GDM1 (cell line): ENCODE results near the gene SGK1.
"Not testable (repeated sequence)": the region's sequence is repeated elsewhere in the genome, so short reads cannot be mapped to it uniquely, and the experiment has no call there.

Source experiments
- DNase-seq: peaks from one replicate; lab custom pipeline; 2025; lab: John Stamatoyannopoulos, UW

Gene SGK1

GRCh38 chr6:134328138-134328537 lies 10.2 kb upstream of the SGK1 start:
- DNase-seq = no peak

DNA sequence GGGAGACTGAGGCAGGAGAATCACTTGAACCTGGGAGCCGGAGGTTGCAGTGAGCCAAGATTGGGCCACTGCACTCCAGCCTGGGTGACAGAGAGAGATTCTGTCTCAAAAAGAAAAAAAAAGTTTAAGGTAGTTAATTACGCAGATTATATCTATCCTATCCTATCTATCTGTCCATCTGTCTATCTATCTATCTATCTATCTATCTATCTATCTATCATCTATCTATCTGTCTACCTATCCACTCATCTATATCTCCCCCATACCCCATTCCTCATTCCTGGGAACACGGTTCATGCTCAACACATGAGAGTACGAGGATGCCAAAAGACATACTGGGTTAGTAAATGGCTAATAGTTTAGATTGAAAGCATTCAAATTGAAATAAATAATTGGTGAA lies 8.3 kb upstream of the SGK1 start:
- not testable (repeated sequence) for DNase-seq

DNA sequence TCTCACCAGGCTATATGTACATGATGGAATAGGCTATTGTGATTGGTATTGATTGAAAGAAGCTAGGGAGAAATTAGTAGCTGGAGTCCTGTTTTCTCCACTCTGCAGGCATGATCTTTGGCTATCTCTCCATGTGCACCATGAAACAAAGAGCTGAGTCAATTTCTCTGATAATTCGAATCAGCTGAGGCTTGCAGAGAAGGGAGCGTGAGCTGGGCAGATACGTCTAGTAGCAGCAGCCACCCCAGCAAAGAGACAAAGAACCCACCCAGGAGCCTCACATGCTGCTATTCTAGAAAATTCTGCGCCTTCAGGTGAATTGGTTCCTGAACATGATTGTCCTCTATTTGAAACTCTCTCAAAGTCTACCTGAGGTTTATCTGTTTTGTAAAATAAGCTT lies 6.9 kb upstream of the SGK1 start:
- DNase-seq = no peak

DNA sequence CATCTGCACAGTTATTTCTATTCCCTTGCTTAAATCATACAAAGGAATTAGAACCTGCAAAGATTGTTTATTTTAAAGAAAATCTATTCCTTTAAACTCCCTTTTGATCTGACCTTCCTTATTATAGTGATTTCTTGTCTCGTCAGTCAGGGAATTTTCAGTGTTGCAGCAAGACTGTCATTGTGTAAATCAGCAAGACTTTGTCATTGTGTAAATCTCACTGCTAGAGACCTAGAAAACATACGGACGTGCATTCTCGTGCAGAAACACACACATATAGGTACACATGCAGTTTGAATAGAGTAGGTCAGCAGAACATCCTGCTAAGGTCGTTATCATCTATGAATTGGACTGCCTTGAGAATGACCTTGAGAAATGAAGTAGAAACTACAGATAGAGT lies 6.2 kb upstream of the SGK1 start:
- no peak for DNase-seq

- no peak for DNase-seq
Observed at GRCh38 chr6:134323698-134324097, 5.8 kb upstream of the SGK1 start.

DNA sequence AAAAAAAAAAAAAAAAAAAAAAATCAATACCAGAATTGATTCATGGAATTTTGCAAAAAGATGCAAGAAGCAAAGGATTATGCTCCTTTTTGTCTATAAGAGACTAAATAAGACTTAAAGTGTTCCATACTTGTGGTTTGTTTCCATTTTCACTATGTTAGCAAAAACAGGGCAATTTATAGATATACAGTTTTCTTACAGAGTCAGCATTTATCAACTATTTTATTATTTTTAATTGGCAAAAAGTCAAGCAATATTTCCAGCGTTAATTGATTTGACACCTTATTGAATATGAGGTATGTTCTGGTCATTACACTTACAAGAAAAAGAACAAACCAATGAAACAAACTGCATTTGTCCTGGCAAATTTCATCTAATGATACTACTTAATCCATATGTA lies 5.4 kb upstream of the SGK1 start:
- no peak for DNase-seq

DNA sequence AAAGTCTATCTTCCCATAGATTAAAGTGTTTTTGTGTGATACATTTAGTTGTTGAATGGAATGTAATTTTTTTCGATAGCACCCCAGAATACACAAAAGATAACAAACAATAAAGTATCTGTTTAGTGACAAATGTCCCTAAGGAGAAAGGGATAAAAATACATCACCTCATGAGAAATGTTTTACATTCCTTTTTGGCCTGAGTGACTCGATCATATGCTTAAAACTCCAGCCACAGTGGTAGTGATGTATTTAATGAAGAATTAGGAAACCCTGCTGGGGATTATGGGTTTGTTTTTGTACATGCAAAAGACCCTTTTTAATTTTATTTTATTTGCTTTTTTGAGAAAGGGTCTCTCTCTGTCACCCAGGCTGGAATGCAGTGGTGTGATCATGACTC lies 4.3 kb upstream of the SGK1 start:
- no peak for DNase-seq

DNA sequence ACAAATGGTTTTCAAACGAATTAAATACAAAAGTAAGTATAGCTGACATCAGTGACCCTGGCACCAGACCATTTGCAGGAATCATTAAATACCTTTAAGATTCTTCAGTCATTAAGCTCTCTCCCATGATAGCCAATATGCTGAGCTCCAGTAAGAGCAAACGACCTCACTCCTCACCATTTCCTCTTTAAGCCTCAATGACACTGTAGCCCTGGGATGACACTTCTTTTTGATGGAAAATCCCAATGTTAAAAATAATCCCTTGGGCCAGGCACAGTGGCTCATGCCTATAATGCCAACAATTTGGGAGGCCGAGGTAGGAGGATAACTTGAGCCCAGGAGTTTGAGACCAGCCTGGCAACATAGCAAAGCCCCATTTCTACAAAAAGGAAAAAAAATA lies 3.3 kb upstream of the SGK1 start:
- DNase-seq = no peak

DNA sequence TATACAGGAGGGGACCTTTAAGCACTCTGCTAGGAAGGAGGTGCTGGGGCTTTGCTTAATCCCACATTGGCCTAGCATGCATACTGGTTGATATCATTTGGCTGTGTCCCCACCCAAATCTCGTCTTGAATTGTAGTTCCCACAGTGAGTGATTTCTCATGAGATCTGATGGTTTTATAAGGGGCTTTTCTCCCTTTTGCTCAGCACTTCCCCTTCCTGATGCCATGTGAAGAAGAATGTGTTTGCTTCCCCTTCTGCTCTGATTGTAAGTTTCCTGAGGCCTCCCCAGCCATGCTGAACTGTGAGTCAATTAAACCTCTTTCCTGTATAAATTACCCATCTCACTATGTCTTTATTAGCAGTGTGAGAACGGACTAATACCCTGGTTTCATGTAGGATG lies 1.8 kb upstream of the SGK1 start:
- DNase-seq = not testable (repeated sequence)

DNA sequence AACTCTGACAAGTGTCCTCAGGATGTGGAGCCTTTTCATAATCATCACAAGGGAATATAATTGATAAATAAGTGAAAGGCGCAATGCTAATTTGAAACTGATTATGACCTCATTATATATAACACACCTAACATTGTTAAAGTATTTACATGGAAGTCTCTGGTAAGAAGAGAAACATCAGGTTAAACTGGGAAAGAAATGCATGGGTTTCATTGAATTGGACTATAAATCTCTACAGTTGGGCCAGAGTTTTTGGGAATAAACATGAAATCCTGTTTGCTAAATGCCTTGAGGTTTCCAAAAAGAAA lies 1.0 kb upstream of the SGK1 start:
- no peak for DNase-seq

GRCh38 chr6:134318236-134318973 lies 493 bp upstream of the SGK1 start:
- DNase-seq = no peak

- DNase-seq = no peak
Observed at GRCh38 chr6:134316733-134317431, 1.0 kb downstream of the SGK1 start.

DNA sequence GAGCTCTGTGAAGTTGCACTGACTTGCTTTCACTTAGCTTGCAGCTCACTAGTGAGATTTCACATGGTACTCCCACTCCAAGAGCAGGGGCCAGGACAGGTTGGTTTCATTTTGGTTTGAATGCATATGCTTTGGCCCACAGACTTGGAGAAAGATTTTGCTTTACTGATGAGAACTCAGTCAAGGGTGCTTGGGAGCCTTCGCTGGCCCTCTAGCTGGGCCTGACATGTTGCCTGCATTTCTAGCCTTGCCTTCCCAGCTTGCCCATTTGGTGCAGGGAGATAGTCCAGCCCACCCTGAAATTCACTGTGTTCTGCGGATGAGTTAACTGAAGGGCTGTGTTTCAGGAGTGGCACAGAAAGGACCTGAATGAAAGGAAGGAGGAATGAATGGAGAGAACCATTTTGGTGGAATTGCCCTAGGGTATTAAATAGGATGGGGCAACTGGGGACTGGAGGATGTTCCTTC lies 1.9 kb downstream of the SGK1 start:
- no peak for DNase-seq

DNA sequence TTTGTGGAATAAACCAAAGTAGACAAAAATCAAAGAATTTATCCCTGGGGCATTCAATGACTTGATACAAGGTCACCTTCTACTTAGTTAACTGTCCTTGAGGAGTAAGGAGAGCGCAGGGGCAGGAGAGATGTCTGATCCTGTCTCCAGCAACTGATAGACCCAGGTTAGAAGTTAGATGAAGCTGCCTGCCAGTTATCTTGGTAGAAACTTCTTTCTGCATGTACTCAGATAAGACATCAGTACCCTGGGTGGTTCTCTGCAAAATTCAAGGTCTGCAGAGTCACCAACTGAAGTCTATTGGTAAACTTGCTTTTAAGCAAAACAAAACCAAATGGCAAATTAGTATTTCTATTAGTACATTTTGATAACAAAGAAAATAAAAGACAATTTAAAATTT lies 2.7 kb downstream of the SGK1 start:
- no peak for DNase-seq

- no peak for DNase-seq
Observed at GRCh38 chr6:134314006-134314821, 3.7 kb downstream of the SGK1 start.

DNA sequence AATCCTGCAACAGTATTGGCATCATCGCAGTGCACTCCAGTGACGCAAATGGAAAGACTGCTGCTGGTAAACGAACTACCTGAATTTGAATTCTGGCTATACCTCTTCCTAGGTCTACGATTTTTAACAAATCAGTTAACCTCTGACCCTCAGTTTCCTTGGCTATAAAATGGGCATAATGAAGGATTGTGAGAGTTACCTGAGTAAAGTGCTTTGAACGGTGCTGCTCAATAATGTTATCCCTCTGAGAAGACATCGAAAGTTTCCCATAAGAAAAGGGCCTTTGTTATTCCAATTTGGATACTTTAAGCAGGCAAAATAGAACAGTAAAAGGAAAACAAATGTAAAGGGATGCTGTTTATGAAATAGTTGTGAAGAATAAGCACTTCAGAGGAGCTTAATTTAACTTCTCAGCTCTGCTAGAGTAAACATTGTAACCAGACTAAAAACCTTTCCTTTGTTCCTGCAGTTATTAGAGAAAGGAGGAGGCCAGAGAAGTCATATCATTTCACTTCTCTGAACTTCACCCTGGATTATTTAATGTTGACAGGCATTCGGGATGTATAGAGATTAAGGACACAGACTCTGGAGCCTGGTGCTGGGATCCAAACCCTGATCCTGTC lies 5.8 kb downstream of the SGK1 start:
- DNase-seq = no peak

- DNase-seq = no peak
Observed at GRCh38 chr6:134310817-134311216, 7.1 kb downstream of the SGK1 start.

DNA sequence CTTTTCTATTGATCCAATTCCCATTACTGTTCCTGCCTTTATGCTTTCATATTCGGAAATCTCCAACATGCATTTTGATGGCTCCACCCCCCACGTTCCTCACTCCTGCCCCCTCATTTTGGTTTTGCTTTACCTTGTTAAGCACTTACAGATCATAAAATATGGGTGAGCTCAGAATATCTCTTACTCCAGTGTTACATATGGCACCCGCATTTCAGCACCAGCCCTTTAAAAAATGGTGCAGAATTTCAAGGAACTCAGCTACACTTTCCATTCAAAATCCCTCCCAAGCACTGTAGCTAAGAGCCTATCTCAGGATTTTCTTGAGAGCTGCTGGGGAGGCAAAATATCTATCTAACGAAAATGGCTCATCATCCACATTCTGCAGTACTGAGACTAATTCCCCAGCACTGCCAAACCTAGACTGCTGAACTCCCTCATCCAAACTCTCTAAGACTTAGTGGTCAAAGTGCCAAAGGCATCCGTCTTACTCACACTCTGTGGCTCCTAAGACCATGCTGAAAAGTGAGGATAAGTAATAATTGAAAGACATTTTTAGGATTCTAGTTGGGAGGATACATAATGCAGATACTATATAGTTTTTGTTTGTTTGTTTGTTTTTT lies 7.8 kb downstream of the SGK1 start:
- no peak for DNase-seq

DNA sequence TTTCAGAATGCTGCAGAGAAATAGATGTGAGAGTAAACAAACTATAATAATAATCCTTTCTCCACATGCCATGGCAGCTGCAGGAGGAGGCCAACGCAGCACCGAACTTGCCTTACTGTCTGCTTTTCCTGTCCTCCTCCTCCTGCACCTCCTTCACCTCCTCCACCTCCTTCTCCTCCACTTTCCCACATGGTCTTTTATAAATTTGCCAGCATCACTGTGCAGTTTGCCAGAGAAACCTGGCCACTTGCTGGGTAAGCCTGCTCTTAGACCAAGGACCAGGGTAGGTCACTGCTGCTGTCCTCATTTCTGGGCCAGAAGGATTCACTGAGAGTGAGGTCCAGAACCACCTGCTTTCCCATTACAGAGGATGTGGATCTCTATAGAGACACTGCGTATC lies 8.7 kb downstream of the SGK1 start:
- no peak for DNase-seq

DNA sequence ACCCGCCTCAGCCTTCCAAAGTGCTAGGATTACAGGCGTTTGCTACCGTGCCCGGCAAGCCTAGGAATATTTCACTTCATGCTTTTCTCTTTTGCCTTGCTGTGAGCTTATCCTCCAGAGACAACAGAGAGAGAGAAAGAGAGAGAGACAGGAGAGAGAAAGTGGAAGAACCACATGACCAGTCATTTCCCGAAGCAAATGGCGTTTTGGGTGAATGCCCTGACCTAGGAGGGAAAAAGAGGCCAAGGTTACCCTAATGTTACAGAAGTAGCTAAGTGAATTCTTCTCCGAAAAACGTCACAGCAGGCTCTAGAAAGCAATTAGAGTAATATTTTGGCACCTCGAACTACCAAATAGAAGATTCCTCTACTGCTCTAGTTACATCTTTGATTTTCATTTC lies 9.1 kb downstream of the SGK1 start:
- no peak for DNase-seq

- no peak for DNase-seq
Observed at GRCh38 chr6:134307870-134308269, 10.0 kb downstream of the SGK1 start.

DNA sequence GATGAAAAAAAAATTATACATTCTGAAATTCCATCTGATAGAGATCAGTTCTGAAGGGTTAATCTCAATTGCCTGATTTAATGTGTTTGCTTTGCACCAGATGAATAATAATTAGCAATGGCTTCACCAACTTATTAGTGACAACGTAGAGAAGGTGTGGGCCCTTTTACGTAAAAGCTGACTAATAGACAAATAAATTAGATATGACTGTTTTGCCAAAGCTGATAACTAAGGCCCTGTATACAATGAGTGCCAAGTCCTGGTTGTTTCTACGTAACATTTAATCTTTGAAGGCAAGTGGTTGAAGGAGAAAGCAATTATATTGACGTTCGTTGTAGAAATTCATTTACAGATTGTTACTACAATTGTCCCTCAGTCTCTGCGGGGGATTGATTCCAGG lies 10.8 kb downstream of the SGK1 start:
- no peak for DNase-seq
